ENCODE data around the gene RBBP4.

DNA sequence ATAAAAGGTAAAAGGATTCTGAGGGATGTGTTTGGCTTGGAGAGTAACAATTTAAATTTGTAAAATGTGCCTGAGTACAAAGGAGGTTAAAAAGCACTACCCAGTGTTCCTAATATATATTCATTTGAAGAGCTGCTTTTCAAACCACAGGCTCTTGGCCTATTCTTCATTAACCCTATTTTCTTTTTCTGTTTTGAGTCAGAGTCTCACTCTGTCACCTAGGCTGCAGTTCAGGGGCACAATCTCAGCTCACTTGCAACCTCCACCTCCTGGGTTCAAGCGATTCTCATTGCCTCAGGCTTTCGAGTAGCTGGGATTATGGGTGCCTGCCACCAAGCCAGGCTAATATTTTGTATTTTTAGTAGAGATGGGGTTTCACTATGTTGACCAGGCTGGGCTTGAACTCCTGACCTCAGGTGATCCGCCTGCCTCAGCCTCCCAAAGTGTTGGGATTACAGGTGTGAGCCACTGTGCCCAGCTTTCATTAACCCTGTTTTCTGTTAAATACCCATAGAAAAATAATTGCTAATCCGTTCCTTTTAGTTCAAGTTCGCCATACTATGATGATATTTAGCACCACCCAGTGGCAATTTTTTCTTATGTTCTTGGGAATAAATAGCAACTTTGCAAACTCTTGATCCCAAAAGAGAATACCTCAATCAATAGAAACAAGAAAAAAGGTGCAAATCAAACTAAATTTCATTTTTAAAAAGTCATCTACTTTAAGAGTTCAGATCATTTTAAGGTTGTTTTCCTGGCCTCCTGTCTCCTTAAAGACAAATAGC, 31.1 kb upstream of the RBBP4 start:
- TF ChIP-seq POLR2A (IDR thresholded peaks at IDR 0.05; ENCODE audit: borderline replicate concordance, extremely low read depth, insufficient read depth, insufficient read length) (no peak), TCF7L2 (IDR thresholded peaks at IDR 0.05; ENCODE audit: borderline replicate concordance, extremely low read depth, insufficient read depth, insufficient read length) (no peak), POLR2AphosphoS5 (IDR thresholded peaks at IDR 0.05; ENCODE audit: low read depth, low read length) (no peak), EZH2 (IDR thresholded peaks at IDR 0.05) (no peak), EZH2phosphoT487 (IDR thresholded peaks at IDR 0.05; ENCODE audit: borderline replicate concordance) (no peak)
- TF ChIP-seq, protein P1, sequence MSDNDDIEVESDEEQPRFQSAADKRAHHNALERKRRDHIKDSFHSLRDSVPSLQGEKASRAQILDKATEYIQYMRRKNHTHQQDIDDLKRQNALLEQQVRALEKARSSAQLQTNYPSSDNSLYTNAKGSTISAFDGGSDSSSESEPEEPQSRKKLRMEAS (IDR thresholded peaks at IDR 0.05) = no peak

Data from HCT116 (cell line).